H9 (cell line): ENCODE data around the gene RAD9B. TPM values are rescaled to one million over a fixed set of nuclear protein-coding genes. Genes with fewer than 3 reads are reported as not detected.
A peak's percentile ranks its signal among the peaks of the same experiment; 100 is the strongest.

Experiments used
- DNase-seq: peaks from one replicate; pipeline ENCODE4 v3.0.0-alpha.2; 2017
- H2AFZ ChIP-seq: one replicate; pipeline ENCODE4 v1.6.1; 2013; ENCODE audit warnings: mild to moderate bottlenecking, low read length, control low read depth, moderate library complexity
- H2AK5ac ChIP-seq: 2 replicates; pipeline ENCODE4 v1.6.1; 2013; ENCODE audit warnings: low read length, control low read depth, mixed read lengths; ENCODE audit not compliant: insufficient read length
- H2BK120ac ChIP-seq: one replicate; pipeline ENCODE4 v1.6.1; 2013; ENCODE audit warnings: low read depth, mild to moderate bottlenecking, low read length, control low read depth, inconsistent platforms; ENCODE audit not compliant: poor library complexity, severe bottlenecking
- H2BK12ac ChIP-seq: 2 replicates; pipeline ENCODE4 v1.6.1; 2013; ENCODE audit warnings: low read length, control low read depth, mixed read lengths, low read depth; ENCODE audit not compliant: insufficient read length
- H2BK15ac ChIP-seq: 2 replicates; pipeline ENCODE4 v1.6.1; 2013; ENCODE audit warnings: low read depth, low read length, control low read depth
- H2BK20ac ChIP-seq: one replicate; pipeline ENCODE4 v1.6.1; 2013; ENCODE audit warnings: low read depth, mild to moderate bottlenecking, low read length, control low read depth, inconsistent platforms; ENCODE audit not compliant: poor library complexity, severe bottlenecking
- H2BK5ac ChIP-seq: 2 replicates; pipeline ENCODE4 v1.6.1; 2013; ENCODE audit warnings: low read length, control low read depth, mixed read lengths; ENCODE audit not compliant: insufficient read length
- H3K14ac ChIP-seq: 2 replicates; pipeline ENCODE4 v1.6.1; 2013; ENCODE audit warnings: low read length, control low read depth; ENCODE audit not compliant: insufficient read depth
- H3K18ac ChIP-seq: 2 replicates; pipeline ENCODE4 v1.6.1; 2013; ENCODE audit warnings: low read depth, mild to moderate bottlenecking, mixed read lengths, low read length, control low read depth; ENCODE audit not compliant: insufficient read length
- H3K23ac ChIP-seq: 2 replicates; pipeline ENCODE4 v1.6.1; 2013; ENCODE audit warnings: low read length, control low read depth, mixed read lengths, low read depth; ENCODE audit not compliant: insufficient read length
- H3K23me2 ChIP-seq: 2 replicates; pipeline ENCODE4 v1.6.1; 2013; ENCODE audit warnings: low read depth, mild to moderate bottlenecking, mixed read lengths, low read length, control low read depth; ENCODE audit not compliant: insufficient read length, poor library complexity, severe bottlenecking
- H3K27ac ChIP-seq: 2 replicates; pipeline ENCODE4 v1.5.1; 2013; ENCODE audit warnings: low read length, control low read depth, mixed read lengths, low read depth; ENCODE audit not compliant: insufficient read length
- H3K27me3 ChIP-seq: 2 replicates; pipeline ENCODE4 v1.6.1; 2013; ENCODE audit warnings: low read length, control low read depth, inconsistent platforms; ENCODE audit not compliant: insufficient read depth
- H3K4ac ChIP-seq: 2 replicates; pipeline ENCODE4 v1.6.1; 2013; ENCODE audit warnings: low read depth, mild to moderate bottlenecking, control low read depth, inconsistent platforms, low read length, moderate library complexity
- H3K4me1 ChIP-seq: 2 replicates; pipeline ENCODE4 v1.6.1; 2013; ENCODE audit warnings: low read length, control low read depth, inconsistent platforms; ENCODE audit not compliant: insufficient read depth
- H3K4me2 ChIP-seq: 2 replicates; pipeline ENCODE4 v1.6.1; 2013; ENCODE audit warnings: low read length, control low read depth, mixed read lengths; ENCODE audit not compliant: insufficient read length, insufficient read depth
- H3K56ac ChIP-seq: 2 replicates; pipeline ENCODE4 v1.6.1; 2013; ENCODE audit warnings: low read depth, mild to moderate bottlenecking, mixed read lengths, low read length, control low read depth; ENCODE audit not compliant: insufficient read length
- H3K79me1 ChIP-seq: 2 replicates; pipeline ENCODE4 v1.6.1; 2013; ENCODE audit warnings: low read depth, mild to moderate bottlenecking, moderate library complexity, low read length, control low read depth, inconsistent platforms; ENCODE audit not compliant: insufficient read depth, poor library complexity, severe bottlenecking
- H3K79me2 ChIP-seq: 2 replicates; pipeline ENCODE4 v1.6.1; 2013; ENCODE audit warnings: low read length, control low read depth, inconsistent platforms; ENCODE audit not compliant: insufficient read depth
- H3K9ac ChIP-seq: 2 replicates; pipeline ENCODE4 v1.6.1; 2013; ENCODE audit warnings: low read length, control low read depth, mixed read lengths; ENCODE audit not compliant: insufficient read length; ENCODE audit errors: extremely low read depth
- H3K9me3 ChIP-seq: one replicate; pipeline ENCODE4 v1.6.1; 2013; ENCODE audit warnings: low read depth, low read length, inconsistent platforms; ENCODE audit not compliant: control insufficient read depth
- H3T11ph ChIP-seq: one replicate; pipeline ENCODE4 v1.6.1; 2013; ENCODE audit warnings: mild to moderate bottlenecking, low read length, control low read depth, inconsistent platforms
- H4K20me1 ChIP-seq: one replicate; pipeline ENCODE4 v1.6.1; 2013; ENCODE audit not compliant: control insufficient read depth, insufficient read length, insufficient read depth
- H4K5ac ChIP-seq: 2 replicates; pipeline ENCODE4 v1.6.1; 2013; ENCODE audit warnings: low read depth, mild to moderate bottlenecking, mixed read lengths, low read length, control low read depth; ENCODE audit not compliant: insufficient read length
- H4K8ac ChIP-seq: replicated peaks from 2 replicates; pipeline ENCODE4 v1.6.1; 2013; ENCODE audit warnings: low read length, control low read depth, mixed read lengths, low read depth; ENCODE audit not compliant: insufficient read length
- H4K91ac ChIP-seq: 2 replicates; pipeline ENCODE4 v1.6.1; 2013; ENCODE audit warnings: low read depth, mild to moderate bottlenecking, moderate library complexity, mixed read lengths, low read length, control low read depth; ENCODE audit not compliant: insufficient read length
- H3K27ac Mint-ChIP-seq, 3 experiments: 2 replicates in 2 of 3; 3 replicates in 1 of 3; pipeline ENCODE4 v1.8.0; 2020 to 2021; ENCODE audit warnings: mixed read lengths in 3 of 3, mild to moderate bottlenecking in 1 of 3, moderate library complexity in 1 of 3
- H3K27me3 Mint-ChIP-seq: 2 replicates; pipeline ENCODE4 v1.8.0; 2021; ENCODE audit warnings: low read depth, mild to moderate bottlenecking, moderate library complexity, mixed read lengths
- H3K36me3 Mint-ChIP-seq, 3 experiments: 2 replicates in 2 of 3; 3 replicates in 1 of 3; pipeline ENCODE4 v1.8.0; 2020 to 2021; ENCODE audit warnings: low read depth in 3 of 3, mixed read lengths in 3 of 3; ENCODE audit not compliant: insufficient read depth in 1 of 3
- H3K4me1 Mint-ChIP-seq, 2 experiments: 2 replicates each; pipeline ENCODE4 v1.8.0; 2020; ENCODE audit warnings: mixed read lengths in 2 of 2
- H3K4me3 Mint-ChIP-seq, 2 experiments: 2 replicates in 1 of 2; 3 replicates in 1 of 2; pipeline ENCODE4 v1.8.0; 2020 to 2021; ENCODE audit warnings: mild to moderate bottlenecking in 2 of 2, mixed read lengths in 2 of 2, moderate library complexity in 1 of 2
- H3K9me3 Mint-ChIP-seq, 2 experiments: 2 replicates in 1 of 2; 3 replicates in 1 of 2; pipeline ENCODE4 v1.8.0; 2020; ENCODE audit warnings: mild to moderate bottlenecking in 2 of 2, mixed read lengths in 2 of 2, moderate library complexity in 1 of 2
- CTCF ChIP-seq: fragments of 200-600 bp; sonication (generic); conservative IDR thresholded peaks from 3 replicates; pipeline ENCODE4 v1.8.0; 2021; ENCODE audit warnings: antibody characterized with exemption, mild to moderate bottlenecking
- WGBS: extraction: QIAGEN DNeasy Blood & Tissue Kit; methylation state at CpG from one replicate; pipeline ENCODE4 v1.1.7; 2013; ENCODE audit warnings: missing lambda C conversion rate, low lambda C conversion rate, mixed read lengths; ENCODE audit not compliant: insufficient read length; ENCODE audit errors: extremely low coverage; 5-methylcytosine and 5-hydroxymethylcytosine counted together
- total RNA-seq: library from RNA; stranded (reverse); gene quantifications from 2 replicates; pipeline ENCODE4 v1.2.1, GENCODE V29; 2021

Gene RAD9B
- total RNA-seq, 1 experiment from 2014 or later, result not detected

- no peak overlapping the region for H3K4me3 Mint-ChIP-seq
- H3K27ac Mint-ChIP-seq, result peak overlapping the region in 2 of 3 experiments; percentile 0 to 5; a peak in 3 of 7 replicates
- no peak overlapping the region for H2BK5ac ChIP-seq
- no peaks in the 10 kb centered on the region for H4K20me1 ChIP-seq
- H3K79me2 ChIP-seq, result 0 out of 2 replicates have a peak, but pooled peaks cover 2% of the 10 kb centered on the region
- WGBS, result no CpG with 5 or more reads among the region's 7 CpGs
- no peak overlapping the region for H3K4me2 ChIP-seq
- no peak overlapping the region for H2AK5ac ChIP-seq
- no peaks in the 10 kb centered on the region for H3K9me3 ChIP-seq
- H4K91ac ChIP-seq, result no peak overlapping the region
- no peak overlapping the region for H3K27ac ChIP-seq
- DNase-seq, result no peak
- no peak overlapping the region for H3K4ac ChIP-seq
- no peak overlapping the region for H3K9ac ChIP-seq
- no peaks in the 10 kb centered on the region for H3K27me3 Mint-ChIP-seq
- H4K8ac ChIP-seq, result no peak overlapping the region
- H3K27me3 ChIP-seq, result no peaks in the 10 kb centered on the region
- no peak overlapping the region for H2BK12ac ChIP-seq
- peaks cover 8 to 28% (median 26%) of the 10 kb centered on the region in 3 experiments for H3K36me3 Mint-ChIP-seq
- H3K79me1 ChIP-seq, result no peaks in the 10 kb centered on the region
- TF ChIP-seq CTCF, result no peak
- H3K9me3 Mint-ChIP-seq, result no peaks in the 10 kb centered on the region
- no peaks in the 10 kb centered on the region for H3K4me1 ChIP-seq
- H3K56ac ChIP-seq, result no peak overlapping the region
- no peaks in the 10 kb centered on the region for H3K23me2 ChIP-seq
- H4K5ac ChIP-seq, result no peak overlapping the region
- peaks cover 3 to 8% of the 10 kb centered on the region in 2 experiments; a peak in 1 of 4 replicates for H3K4me1 Mint-ChIP-seq
- no peak overlapping the region for H3K14ac ChIP-seq
- no peak overlapping the region for H3K23ac ChIP-seq
- no peak overlapping the region for H3K18ac ChIP-seq
- H2BK15ac ChIP-seq, result no peak overlapping the region
- no peak overlapping the region for H2BK120ac ChIP-seq
- no peak overlapping the region for H2AFZ ChIP-seq
- no peak overlapping the region for H3T11ph ChIP-seq
- H2BK20ac ChIP-seq, result no peak overlapping the region
Measured at GRCh38 chr12:110548678-110549077, 46.5 kb downstream of the RAD9B start.
